ENCODE measurements around the gene SQOR.

SQOR gene

GRCh38 chr15:45606413-45606812 lies 28.4 kb upstream of the SQOR start:
- no peaks in the 10 kb centered on the region for H3K79me1 ChIP-seq (ENCODE audit: low read depth, low read length)
- H3K9me3 ChIP-seq (replicated peaks in 1 of 2; ENCODE audit: control insufficient read depth in 2 of 2, insufficient read depth in 1 of 2, low read depth in 1 of 2, low read length in 2 of 2), result no peaks in the 10 kb centered on the region
- no peak overlapping the region for H3K23ac ChIP-seq (ENCODE audit: low read depth, low read length, poor library complexity)
- no peak overlapping the region for H4K91ac ChIP-seq (ENCODE audit: low read depth, low read length, poor library complexity)
- no peak overlapping the region for H2BK120ac ChIP-seq (ENCODE audit: low read depth, low read length)
- H4K8ac ChIP-seq (ENCODE audit: low read depth, low read length), result no peak overlapping the region
- no peak overlapping the region for H3K9ac ChIP-seq (ENCODE audit: low read depth, low read length, poor library complexity)
- H3K4ac ChIP-seq (ENCODE audit: low read length), result no peak overlapping the region
- no peak overlapping the region for H2BK15ac ChIP-seq (ENCODE audit: low read length)
- no peak overlapping the region for H3K27ac ChIP-seq (replicated peaks; ENCODE audit: low read length)
- H3K18ac ChIP-seq (ENCODE audit: low read length), result no peak overlapping the region
- H3K36me3 ChIP-seq (replicated peaks in 1 of 2; ENCODE audit: control insufficient read depth in 2 of 2, insufficient read depth in 2 of 2, low read length in 2 of 2), result peaks cover 7 to 61% of the 10 kb centered on the region in 2 donors
- no peaks in the 10 kb centered on the region for H3K4me1 ChIP-seq (ENCODE audit: control insufficient read depth in 2 of 2, insufficient read depth in 1 of 2, low read depth in 1 of 2, low read length in 2 of 2)
- no peak overlapping the region for H3K4me3 ChIP-seq (ENCODE audit: low read length in 2 of 2)
- H3K27me3 ChIP-seq (ENCODE audit: control insufficient read depth in 3 of 3, insufficient read depth in 3 of 3, low read depth in 1 of 3, low read length in 3 of 3), result no peaks in the 10 kb centered on the region
- H3K14ac ChIP-seq (ENCODE audit: low read length), result no peak overlapping the region
- no peak overlapping the region for H2BK5ac ChIP-seq (ENCODE audit: low read length)
- DNase-seq (ENCODE audit: low spot score), result no peak
- no peak overlapping the region for H2BK12ac ChIP-seq (ENCODE audit: low read length)
- H3K4me2 ChIP-seq (ENCODE audit: insufficient read depth, low read length, poor library complexity, severe bottlenecking), result no peak overlapping the region
- WGBS, 2 donors (ENCODE audit: extremely low coverage in 2 of 2, insufficient read length in 2 of 2, insufficient replicate concordance in 1 of 2), result no CpG with 5 or more reads among the region's 3 CpGs
- no peak overlapping the region for H2AFZ ChIP-seq (ENCODE audit: low read length)
- no peak overlapping the region for H2AK5ac ChIP-seq (ENCODE audit: low read depth, low read length)

GRCh38 chr15:45606841-45607240 lies 28.0 kb upstream of the SQOR start:
- DNase-seq (ENCODE audit: low spot score), result no peak
- no peak overlapping the region for H3K23ac ChIP-seq (ENCODE audit: low read depth, low read length, poor library complexity)
- H3K27me3 ChIP-seq (ENCODE audit: control insufficient read depth in 3 of 3, insufficient read depth in 3 of 3, low read depth in 1 of 3, low read length in 3 of 3), result no peaks in the 10 kb centered on the region
- H3K4ac ChIP-seq (ENCODE audit: low read length), result no peak overlapping the region
- H3K4me2 ChIP-seq (ENCODE audit: insufficient read depth, low read length, poor library complexity, severe bottlenecking), result no peak overlapping the region
- H2BK120ac ChIP-seq (ENCODE audit: low read depth, low read length), result no peak overlapping the region
- no peaks in the 10 kb centered on the region for H3K4me1 ChIP-seq (ENCODE audit: control insufficient read depth in 2 of 2, insufficient read depth in 1 of 2, low read depth in 1 of 2, low read length in 2 of 2)
- peaks cover 7 to 60% of the 10 kb centered on the region in 2 donors for H3K36me3 ChIP-seq (replicated peaks in 1 of 2; ENCODE audit: control insufficient read depth in 2 of 2, insufficient read depth in 2 of 2, low read length in 2 of 2)
- no peak overlapping the region for H2AK5ac ChIP-seq (ENCODE audit: low read depth, low read length)
- no peak overlapping the region for H4K8ac ChIP-seq (ENCODE audit: low read depth, low read length)
- H3K4me3 ChIP-seq (ENCODE audit: low read length in 2 of 2), result no peak overlapping the region
- no peak overlapping the region for H3K9ac ChIP-seq (ENCODE audit: low read depth, low read length, poor library complexity)
- no peak overlapping the region for H2BK12ac ChIP-seq (ENCODE audit: low read length)
- no peak overlapping the region for H3K18ac ChIP-seq (ENCODE audit: low read length)
- no peaks in the 10 kb centered on the region for H3K9me3 ChIP-seq (replicated peaks in 1 of 2; ENCODE audit: control insufficient read depth in 2 of 2, insufficient read depth in 1 of 2, low read depth in 1 of 2, low read length in 2 of 2)
- no CpG with 5 or more reads among the region's 1 CpG for WGBS, 2 donors (ENCODE audit: extremely low coverage in 2 of 2, insufficient read length in 2 of 2, insufficient replicate concordance in 1 of 2)
- no peak overlapping the region for H4K91ac ChIP-seq (ENCODE audit: low read depth, low read length, poor library complexity)
- H2BK15ac ChIP-seq (ENCODE audit: low read length), result no peak overlapping the region
- no peak overlapping the region for H3K14ac ChIP-seq (ENCODE audit: low read length)
- no peak overlapping the region for H3K27ac ChIP-seq (replicated peaks; ENCODE audit: low read length)
- no peak overlapping the region for H2BK5ac ChIP-seq (ENCODE audit: low read length)
- no peak overlapping the region for H2AFZ ChIP-seq (ENCODE audit: low read length)
- no peaks in the 10 kb centered on the region for H3K79me1 ChIP-seq (ENCODE audit: low read depth, low read length)

DNA sequence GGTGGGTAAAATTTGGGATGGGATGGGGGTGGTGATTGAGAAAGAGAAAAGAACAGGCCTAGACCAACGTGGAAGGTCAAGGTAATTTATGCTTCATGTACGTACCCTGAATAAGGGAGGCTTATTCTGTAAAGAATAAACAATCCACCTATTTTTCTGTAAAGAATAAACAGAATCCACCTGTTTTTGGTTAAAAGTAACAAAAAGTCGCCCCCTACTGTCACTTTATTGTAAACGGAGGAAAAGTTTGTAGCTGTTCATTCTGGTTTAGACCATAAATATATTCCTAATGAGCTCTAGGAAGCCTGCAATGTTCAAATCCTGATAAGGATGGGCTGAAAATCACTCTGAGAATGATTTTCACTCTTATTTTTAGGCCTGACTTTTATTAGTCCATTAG lies 23.5 kb upstream of the SQOR start:
- no peak overlapping the region for H3K23ac ChIP-seq (ENCODE audit: low read depth, low read length, poor library complexity)
- no CpG with 5 or more reads among the region's 4 CpGs for WGBS, 2 donors (ENCODE audit: extremely low coverage in 2 of 2, insufficient read length in 2 of 2, insufficient replicate concordance in 1 of 2)
- no peak overlapping the region for H2BK120ac ChIP-seq (ENCODE audit: low read depth, low read length)
- no peak overlapping the region for H4K91ac ChIP-seq (ENCODE audit: low read depth, low read length, poor library complexity)
- H2AK5ac ChIP-seq (ENCODE audit: low read depth, low read length), result no peak overlapping the region
- no peak overlapping the region for H3K4ac ChIP-seq (ENCODE audit: low read length)
- no peaks in the 10 kb centered on the region for H3K4me1 ChIP-seq (ENCODE audit: control insufficient read depth in 2 of 2, insufficient read depth in 1 of 2, low read depth in 1 of 2, low read length in 2 of 2)
- no peak overlapping the region for H2BK5ac ChIP-seq (ENCODE audit: low read length)
- peaks cover 5 to 34% of the 10 kb centered on the region in 2 donors for H3K36me3 ChIP-seq (replicated peaks in 1 of 2; ENCODE audit: control insufficient read depth in 2 of 2, insufficient read depth in 2 of 2, low read length in 2 of 2)
- H3K14ac ChIP-seq (ENCODE audit: low read length), result no peak overlapping the region
- H3K27ac ChIP-seq (replicated peaks; ENCODE audit: low read length), result no peak overlapping the region
- no peak overlapping the region for H2AFZ ChIP-seq (ENCODE audit: low read length)
- no peak overlapping the region for H3K4me3 ChIP-seq (ENCODE audit: low read length in 2 of 2)
- no peaks in the 10 kb centered on the region for H3K79me1 ChIP-seq (ENCODE audit: low read depth, low read length)
- no peak overlapping the region for H2BK15ac ChIP-seq (ENCODE audit: low read length)
- no peak overlapping the region for H3K9ac ChIP-seq (ENCODE audit: low read depth, low read length, poor library complexity)
- no peaks in the 10 kb centered on the region for H3K9me3 ChIP-seq (replicated peaks in 1 of 2; ENCODE audit: control insufficient read depth in 2 of 2, insufficient read depth in 1 of 2, low read depth in 1 of 2, low read length in 2 of 2)
- H3K18ac ChIP-seq (ENCODE audit: low read length), result no peak overlapping the region
- no peaks in the 10 kb centered on the region for H3K27me3 ChIP-seq (ENCODE audit: control insufficient read depth in 3 of 3, insufficient read depth in 3 of 3, low read depth in 1 of 3, low read length in 3 of 3)
- no peak for DNase-seq (ENCODE audit: low spot score)
- no peak overlapping the region for H3K4me2 ChIP-seq (ENCODE audit: insufficient read depth, low read length, poor library complexity, severe bottlenecking)
- no peak overlapping the region for H2BK12ac ChIP-seq (ENCODE audit: low read length)
- no peak overlapping the region for H4K8ac ChIP-seq (ENCODE audit: low read depth, low read length)

DNA sequence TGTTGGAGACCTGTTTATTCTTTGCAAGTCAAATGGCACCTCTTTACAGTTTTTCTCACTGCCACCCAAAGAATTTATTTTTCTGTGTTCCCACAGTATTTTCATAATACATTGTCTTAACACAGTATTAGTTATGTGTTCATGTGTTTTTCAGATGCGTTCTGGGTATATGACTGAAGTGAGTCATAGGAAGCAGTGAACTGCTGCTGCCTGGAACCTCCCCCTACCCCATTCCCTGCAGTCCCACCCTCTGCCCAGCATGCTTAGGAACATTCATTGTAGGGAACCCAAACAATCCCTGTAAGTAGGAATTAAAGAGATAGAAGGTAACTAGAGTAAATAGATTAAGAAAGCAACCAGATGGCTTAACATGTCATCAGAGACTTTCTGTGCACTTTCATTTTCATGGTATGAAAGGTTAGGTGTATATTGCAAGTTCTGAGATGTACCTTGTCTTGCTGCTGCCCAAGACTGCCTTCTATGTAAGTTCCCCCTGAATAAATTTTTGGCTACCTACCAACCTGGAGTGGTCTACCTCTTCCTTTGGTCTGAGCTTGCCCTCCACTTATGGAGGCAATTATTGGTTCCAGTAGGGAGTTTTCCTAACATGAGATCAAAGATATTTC lies 21.9 kb upstream of the SQOR start:
- no peaks in the 10 kb centered on the region for H3K27me3 ChIP-seq (ENCODE audit: control insufficient read depth in 3 of 3, insufficient read depth in 3 of 3, low read depth in 1 of 3, low read length in 3 of 3)
- H2BK5ac ChIP-seq (ENCODE audit: low read length), result no peak overlapping the region

More for the DNA sequence above, 21.9 kb upstream of the SQOR start:
- H3K4me2 ChIP-seq (ENCODE audit: insufficient read depth, low read length, poor library complexity, severe bottlenecking), result no peak overlapping the region
- H2BK120ac ChIP-seq (ENCODE audit: low read depth, low read length), result no peak overlapping the region
- no peak overlapping the region for H2AFZ ChIP-seq (ENCODE audit: low read length)
- no peak overlapping the region for H2AK5ac ChIP-seq (ENCODE audit: low read depth, low read length)
- H3K14ac ChIP-seq (ENCODE audit: low read length), result no peak overlapping the region
- no peak overlapping the region for H3K4me3 ChIP-seq (ENCODE audit: low read length in 2 of 2)
- no peak overlapping the region for H3K27ac ChIP-seq (replicated peaks; ENCODE audit: low read length)
- H3K18ac ChIP-seq (ENCODE audit: low read length), result no peak overlapping the region
- H3K4me1 ChIP-seq (ENCODE audit: control insufficient read depth in 2 of 2, insufficient read depth in 1 of 2, low read depth in 1 of 2, low read length in 2 of 2), result no peaks in the 10 kb centered on the region
- no peak overlapping the region for H4K91ac ChIP-seq (ENCODE audit: low read depth, low read length, poor library complexity)
- H2BK12ac ChIP-seq (ENCODE audit: low read length), result no peak overlapping the region
- no peaks in the 10 kb centered on the region for H3K9me3 ChIP-seq (replicated peaks in 1 of 2; ENCODE audit: control insufficient read depth in 2 of 2, insufficient read depth in 1 of 2, low read depth in 1 of 2, low read length in 2 of 2)
- no peak overlapping the region for H4K8ac ChIP-seq (ENCODE audit: low read depth, low read length)
- H3K9ac ChIP-seq (ENCODE audit: low read depth, low read length, poor library complexity), result no peak overlapping the region
- DNase-seq (ENCODE audit: low spot score), result no peak
- H2BK15ac ChIP-seq (ENCODE audit: low read length), result no peak overlapping the region
- no peak overlapping the region for H3K23ac ChIP-seq (ENCODE audit: low read depth, low read length, poor library complexity)
- H3K4ac ChIP-seq (ENCODE audit: low read length), result no peak overlapping the region
- H3K79me1 ChIP-seq (ENCODE audit: low read depth, low read length), result no peaks in the 10 kb centered on the region
- no CpG with 5 or more reads among the region's 1 CpG for WGBS, 2 donors (ENCODE audit: extremely low coverage in 2 of 2, insufficient read length in 2 of 2, insufficient replicate concordance in 1 of 2)
- peaks cover 3 to 19% of the 10 kb centered on the region in 2 donors for H3K36me3 ChIP-seq (replicated peaks in 1 of 2; ENCODE audit: control insufficient read depth in 2 of 2, insufficient read depth in 2 of 2, low read length in 2 of 2)

All from neuronal stem cell (in vitro differentiated cells).